ENCODE data around the gene ABCG2.

Gene ABCG2

GRCh38 chr4:88143504-88143903 is 14.9 kb downstream of the ABCG2 start:
- no peak overlapping the region for H3K4ac ChIP-seq (ENCODE audit: low read length)
- no peak for DNase-seq (ENCODE audit: low spot score)
- no peak overlapping the region for H2AK5ac ChIP-seq (ENCODE audit: low read depth, low read length)
- H2AFZ ChIP-seq (ENCODE audit: low read length): no peak overlapping the region
- no peak overlapping the region for H2BK12ac ChIP-seq (ENCODE audit: low read length)
- H3K27me3 ChIP-seq (ENCODE audit: control insufficient read depth in 3 of 3, insufficient read depth in 3 of 3, low read depth in 1 of 3, low read length in 3 of 3): peaks cover 0 to 7% (median 0%) of the 10 kb centered on the region in 3 experiments
- no CpG with 5 or more reads among the region's 2 CpGs for WGBS, 2 donors (ENCODE audit: extremely low coverage in 2 of 2, insufficient read length in 2 of 2, insufficient replicate concordance in 1 of 2)
- no peak overlapping the region for H2BK15ac ChIP-seq (ENCODE audit: low read length)
- no peaks in the 10 kb centered on the region for H3K79me1 ChIP-seq (ENCODE audit: low read depth, low read length)
- H3K4me2 ChIP-seq (ENCODE audit: insufficient read depth, low read length, poor library complexity, severe bottlenecking): no peak overlapping the region
- no peak overlapping the region for H4K8ac ChIP-seq (ENCODE audit: low read depth, low read length)
- H2BK120ac ChIP-seq (ENCODE audit: low read depth, low read length): no peak overlapping the region
- no peak overlapping the region for H3K18ac ChIP-seq (ENCODE audit: low read length)
- no peaks in the 10 kb centered on the region for H3K9me3 ChIP-seq (replicated peaks in 1 of 2; ENCODE audit: control insufficient read depth in 2 of 2, insufficient read depth in 1 of 2, low read depth in 1 of 2, low read length in 2 of 2)
- H3K4me1 ChIP-seq (ENCODE audit: control insufficient read depth in 2 of 2, insufficient read depth in 1 of 2, low read depth in 1 of 2, low read length in 2 of 2): peaks cover 0 to 5% of the 10 kb centered on the region in 2 donors
- H3K23ac ChIP-seq (ENCODE audit: low read depth, low read length, poor library complexity): no peak overlapping the region
- H2BK5ac ChIP-seq (ENCODE audit: low read length): no peak overlapping the region
- H4K91ac ChIP-seq (ENCODE audit: low read depth, low read length, poor library complexity): no peak overlapping the region
- no peaks in the 10 kb centered on the region for H3K36me3 ChIP-seq (replicated peaks in 1 of 2; ENCODE audit: control insufficient read depth in 2 of 2, insufficient read depth in 2 of 2, low read length in 2 of 2)
- H3K27ac ChIP-seq (replicated peaks; ENCODE audit: low read length): no peak overlapping the region
- no peak overlapping the region for H3K9ac ChIP-seq (ENCODE audit: low read depth, low read length, poor library complexity)
- no peak overlapping the region for H3K4me3 ChIP-seq (ENCODE audit: low read length in 2 of 2)
- no peak overlapping the region for H3K14ac ChIP-seq (ENCODE audit: low read length)

DNA sequence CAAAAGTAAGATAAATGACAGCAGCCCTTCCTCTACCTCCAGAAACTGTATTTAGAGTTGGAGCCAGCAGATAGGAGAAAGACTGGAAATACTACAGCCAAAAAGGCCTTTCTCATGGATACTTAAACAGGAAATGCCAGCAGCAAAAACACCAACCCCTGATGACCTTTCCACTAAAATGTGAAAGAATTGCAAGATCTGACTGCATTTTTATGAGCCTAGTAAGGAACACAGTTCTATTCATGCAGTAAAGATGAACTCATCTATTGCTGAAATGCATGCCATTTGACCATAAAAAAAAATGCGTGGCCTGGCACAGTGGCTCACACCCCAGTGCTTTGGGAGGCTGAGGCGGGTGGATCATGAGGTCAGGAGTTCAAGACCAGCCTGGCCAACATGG is 19.9 kb downstream of the ABCG2 start:
- Histone ChIP-seq H3K4me2 (ENCODE audit: insufficient read depth, low read length, poor library complexity, severe bottlenecking) (no peak overlapping the region), H2BK5ac (ENCODE audit: low read length) (no peak overlapping the region), H3K4me3 (ENCODE audit: low read length in 2 of 2) (no peak overlapping the region), H3K27ac (replicated peaks; ENCODE audit: low read length) (no peak overlapping the region), H3K23ac (ENCODE audit: low read depth, low read length, poor library complexity) (no peak overlapping the region), H3K79me1 (ENCODE audit: low read depth, low read length) (no peaks in the 10 kb centered on the region), H2BK15ac (ENCODE audit: low read length) (no peak overlapping the region), H3K4me1 (ENCODE audit: control insufficient read depth in 2 of 2, insufficient read depth in 1 of 2, low read depth in 1 of 2, low read length in 2 of 2) (no peaks in the 10 kb centered on the region), H3K27me3 (ENCODE audit: control insufficient read depth in 3 of 3, insufficient read depth in 3 of 3, low read depth in 1 of 3, low read length in 3 of 3) (no peaks in the 10 kb centered on the region), H4K8ac (ENCODE audit: low read depth, low read length) (no peak overlapping the region), H3K14ac (ENCODE audit: low read length) (no peak overlapping the region), H2AFZ (ENCODE audit: low read length) (no peak overlapping the region), H2BK120ac (ENCODE audit: low read depth, low read length) (no peak overlapping the region), H3K9ac (ENCODE audit: low read depth, low read length, poor library complexity) (no peak overlapping the region), H3K18ac (ENCODE audit: low read length) (no peak overlapping the region), H2BK12ac (ENCODE audit: low read length) (no peak overlapping the region), H4K91ac (ENCODE audit: low read depth, low read length, poor library complexity) (no peak overlapping the region), H3K36me3 (replicated peaks in 1 of 2; ENCODE audit: control insufficient read depth in 2 of 2, insufficient read depth in 2 of 2, low read length in 2 of 2) (no peaks in the 10 kb centered on the region), H2AK5ac (ENCODE audit: low read depth, low read length) (no peak overlapping the region), H3K4ac (ENCODE audit: low read length) (no peak overlapping the region), H3K9me3 (replicated peaks in 1 of 2; ENCODE audit: control insufficient read depth in 2 of 2, insufficient read depth in 1 of 2, low read depth in 1 of 2, low read length in 2 of 2) (no peaks in the 10 kb centered on the region)
- no peak for DNase-seq (ENCODE audit: low spot score)
- no CpG with 5 or more reads among the region's 2 CpGs for WGBS, 2 donors (ENCODE audit: extremely low coverage in 2 of 2, insufficient read length in 2 of 2, insufficient replicate concordance in 1 of 2)

- no peak overlapping the region for H3K9ac ChIP-seq (ENCODE audit: low read depth, low read length, poor library complexity)
- H3K14ac ChIP-seq (ENCODE audit: low read length): no peak overlapping the region
- H3K4me3 ChIP-seq (ENCODE audit: low read length in 2 of 2): no peak overlapping the region
- H2BK12ac ChIP-seq (ENCODE audit: low read length): no peak overlapping the region
- no peaks in the 10 kb centered on the region for H3K4me1 ChIP-seq (ENCODE audit: control insufficient read depth in 2 of 2, insufficient read depth in 1 of 2, low read depth in 1 of 2, low read length in 2 of 2)
- H3K4me2 ChIP-seq (ENCODE audit: insufficient read depth, low read length, poor library complexity, severe bottlenecking): no peak overlapping the region
- H2BK15ac ChIP-seq (ENCODE audit: low read length): no peak overlapping the region
- DNase-seq (ENCODE audit: low spot score): no peak
- no peak overlapping the region for H2AFZ ChIP-seq (ENCODE audit: low read length)
- no peak overlapping the region for H3K18ac ChIP-seq (ENCODE audit: low read length)
- H2BK120ac ChIP-seq (ENCODE audit: low read depth, low read length): no peak overlapping the region
- H3K23ac ChIP-seq (ENCODE audit: low read depth, low read length, poor library complexity): no peak overlapping the region
- no peaks in the 10 kb centered on the region for H3K36me3 ChIP-seq (replicated peaks in 1 of 2; ENCODE audit: control insufficient read depth in 2 of 2, insufficient read depth in 2 of 2, low read length in 2 of 2)
- H2BK5ac ChIP-seq (ENCODE audit: low read length): no peak overlapping the region
- no CpG with 5 or more reads among the region's 2 CpGs for WGBS, 2 donors (ENCODE audit: extremely low coverage in 2 of 2, insufficient read length in 2 of 2, insufficient replicate concordance in 1 of 2)
- H2AK5ac ChIP-seq (ENCODE audit: low read depth, low read length): no peak overlapping the region
- no peak overlapping the region for H3K4ac ChIP-seq (ENCODE audit: low read length)
- no peaks in the 10 kb centered on the region for H3K27me3 ChIP-seq (ENCODE audit: control insufficient read depth in 3 of 3, insufficient read depth in 3 of 3, low read depth in 1 of 3, low read length in 3 of 3)
- H3K27ac ChIP-seq (replicated peaks; ENCODE audit: low read length): no peak overlapping the region
- H4K91ac ChIP-seq (ENCODE audit: low read depth, low read length, poor library complexity): no peak overlapping the region
- no peak overlapping the region for H4K8ac ChIP-seq (ENCODE audit: low read depth, low read length)
- no peaks in the 10 kb centered on the region for H3K79me1 ChIP-seq (ENCODE audit: low read depth, low read length)
- H3K9me3 ChIP-seq (replicated peaks in 1 of 2; ENCODE audit: control insufficient read depth in 2 of 2, insufficient read depth in 1 of 2, low read depth in 1 of 2, low read length in 2 of 2): no peaks in the 10 kb centered on the region
These were observed 21.3 kb downstream of the ABCG2 start for GRCh38 chr4:88137112-88137511.

DNA sequence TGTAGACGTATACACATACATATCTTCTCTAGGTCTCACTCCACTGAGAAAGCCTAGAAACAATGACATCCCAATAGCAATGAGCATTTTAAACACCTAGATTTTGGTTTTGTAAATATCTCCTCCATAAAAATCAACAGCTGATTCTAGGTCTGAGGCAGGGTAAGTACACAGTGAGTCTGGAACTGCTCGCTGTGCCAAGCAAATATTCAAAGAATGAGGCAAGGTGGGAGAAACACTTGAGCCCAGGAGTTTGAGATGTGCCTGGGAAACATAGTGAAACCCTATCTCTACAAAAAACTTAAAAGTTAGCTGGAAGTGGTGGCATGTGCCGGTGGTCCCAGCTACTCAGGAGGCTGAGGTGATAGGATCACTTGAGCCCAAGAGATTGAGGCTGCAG is 22.2 kb downstream of the ABCG2 start:
- Histone ChIP-seq H3K4me1 (ENCODE audit: control insufficient read depth in 2 of 2, insufficient read depth in 1 of 2, low read depth in 1 of 2, low read length in 2 of 2) (no peaks in the 10 kb centered on the region), H4K8ac (ENCODE audit: low read depth, low read length) (no peak overlapping the region), H3K18ac (ENCODE audit: low read length) (no peak overlapping the region), H3K4me3 (ENCODE audit: low read length in 2 of 2) (no peak overlapping the region), H3K4ac (ENCODE audit: low read length) (no peak overlapping the region), H3K79me1 (ENCODE audit: low read depth, low read length) (no peaks in the 10 kb centered on the region), H2BK120ac (ENCODE audit: low read depth, low read length) (no peak overlapping the region), H3K9me3 (replicated peaks in 1 of 2; ENCODE audit: control insufficient read depth in 2 of 2, insufficient read depth in 1 of 2, low read depth in 1 of 2, low read length in 2 of 2) (no peaks in the 10 kb centered on the region), H2BK5ac (ENCODE audit: low read length) (no peak overlapping the region), H2BK15ac (ENCODE audit: low read length) (no peak overlapping the region), H2BK12ac (ENCODE audit: low read length) (no peak overlapping the region), H2AFZ (ENCODE audit: low read length) (no peak overlapping the region), H3K14ac (ENCODE audit: low read length) (no peak overlapping the region), H3K9ac (ENCODE audit: low read depth, low read length, poor library complexity) (no peak overlapping the region), H3K27ac (replicated peaks; ENCODE audit: low read length) (no peak overlapping the region), H3K23ac (ENCODE audit: low read depth, low read length, poor library complexity) (no peak overlapping the region), H2AK5ac (ENCODE audit: low read depth, low read length) (no peak overlapping the region), H4K91ac (ENCODE audit: low read depth, low read length, poor library complexity) (no peak overlapping the region), H3K27me3 (ENCODE audit: control insufficient read depth in 3 of 3, insufficient read depth in 3 of 3, low read depth in 1 of 3, low read length in 3 of 3) (no peaks in the 10 kb centered on the region), H3K4me2 (ENCODE audit: insufficient read depth, low read length, poor library complexity, severe bottlenecking) (no peak overlapping the region), H3K36me3 (replicated peaks in 1 of 2; ENCODE audit: control insufficient read depth in 2 of 2, insufficient read depth in 2 of 2, low read length in 2 of 2) (no peaks in the 10 kb centered on the region)
- no peak for DNase-seq (ENCODE audit: low spot score)
- no CpG with 5 or more reads among the region's 3 CpGs for WGBS, 2 donors (ENCODE audit: extremely low coverage in 2 of 2, insufficient read length in 2 of 2, insufficient replicate concordance in 1 of 2)

All from neuronal stem cell (in vitro differentiated cells).